ENCODE data around the gene KRT85.
A peak's percentile ranks its signal among the peaks of the same experiment; 100 is the strongest.

KRT85 gene

DNA sequence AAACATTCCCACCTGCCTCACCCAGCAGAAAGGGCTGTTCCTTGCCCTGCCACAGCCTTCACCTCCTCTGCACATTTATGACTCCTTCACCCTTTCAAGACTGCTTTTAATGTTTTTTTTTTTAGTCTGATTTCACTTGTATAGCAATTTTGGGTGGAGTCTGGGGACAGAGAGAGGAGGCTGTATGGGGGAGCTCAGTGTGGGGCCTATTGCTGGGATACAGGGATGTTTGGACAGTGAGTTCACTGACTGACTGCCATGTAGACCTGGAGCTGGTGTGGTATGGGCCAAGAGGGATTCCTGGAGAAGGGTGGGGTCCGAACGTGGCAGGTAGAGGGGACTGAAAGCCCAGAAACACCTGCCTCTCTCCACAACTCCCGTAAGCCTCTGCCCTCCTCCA lies 1.9 kb upstream of the KRT85 start:
- DNase-seq (ENCODE audit: insufficient read length, low spot score) (no peak), FAIRE-seq (no peak)

DNA sequence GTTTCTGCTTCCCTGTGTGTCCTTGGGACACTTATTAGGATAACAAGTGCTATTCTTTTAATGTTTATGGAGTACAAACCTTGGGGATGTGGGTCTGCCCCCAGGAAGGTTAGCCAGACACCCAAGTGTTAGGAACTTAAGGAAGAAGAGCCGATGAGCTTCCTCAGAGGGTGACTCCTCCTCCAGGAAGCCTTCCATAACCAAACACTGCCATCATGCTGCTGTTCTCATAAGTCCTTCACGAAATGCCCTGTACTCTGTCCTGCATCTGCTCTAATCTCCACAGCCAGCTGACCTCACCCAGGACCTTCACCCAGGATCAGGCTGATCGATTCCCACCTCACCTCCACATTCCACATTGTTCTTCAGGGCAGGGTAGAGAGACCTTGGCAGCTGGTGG lies 1.2 kb upstream of the KRT85 start:
- DNase-seq (ENCODE audit: insufficient read length, low spot score) (no peak), FAIRE-seq (no peak)

DNA sequence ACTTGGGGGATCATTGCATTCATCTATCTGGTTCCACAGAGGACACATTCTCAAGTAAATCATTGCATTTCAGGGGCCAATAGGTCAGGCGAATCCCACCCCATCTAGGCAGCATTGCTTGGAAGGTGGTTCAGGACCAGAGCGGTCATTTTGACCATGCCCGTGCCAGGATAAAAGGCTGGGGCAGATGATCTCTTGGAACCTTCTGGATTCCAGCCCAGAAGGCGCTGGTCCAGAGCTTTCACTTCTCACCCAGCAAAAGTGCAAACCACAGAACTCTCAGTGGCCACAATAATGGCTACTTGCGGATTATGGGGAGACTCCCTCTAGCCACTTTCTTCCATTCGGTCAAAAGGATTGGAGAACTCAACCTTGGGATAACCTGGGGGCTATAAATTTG lies 595 bp upstream of the KRT85 start:
- FAIRE-seq (no peak), DNase-seq (ENCODE audit: insufficient read length, low spot score) (no peak)

- no peak for FAIRE-seq
- no peak for DNase-seq (ENCODE audit: insufficient read length, low spot score)
Observed at GRCh38 chr12:52364901-52365489, 2.3 kb downstream of the KRT85 start.

GRCh38 chr12:52364061-52364460 lies 3.2 kb downstream of the KRT85 start:
- no peak for FAIRE-seq
- no peak for DNase-seq (ENCODE audit: insufficient read length, low spot score)

DNA sequence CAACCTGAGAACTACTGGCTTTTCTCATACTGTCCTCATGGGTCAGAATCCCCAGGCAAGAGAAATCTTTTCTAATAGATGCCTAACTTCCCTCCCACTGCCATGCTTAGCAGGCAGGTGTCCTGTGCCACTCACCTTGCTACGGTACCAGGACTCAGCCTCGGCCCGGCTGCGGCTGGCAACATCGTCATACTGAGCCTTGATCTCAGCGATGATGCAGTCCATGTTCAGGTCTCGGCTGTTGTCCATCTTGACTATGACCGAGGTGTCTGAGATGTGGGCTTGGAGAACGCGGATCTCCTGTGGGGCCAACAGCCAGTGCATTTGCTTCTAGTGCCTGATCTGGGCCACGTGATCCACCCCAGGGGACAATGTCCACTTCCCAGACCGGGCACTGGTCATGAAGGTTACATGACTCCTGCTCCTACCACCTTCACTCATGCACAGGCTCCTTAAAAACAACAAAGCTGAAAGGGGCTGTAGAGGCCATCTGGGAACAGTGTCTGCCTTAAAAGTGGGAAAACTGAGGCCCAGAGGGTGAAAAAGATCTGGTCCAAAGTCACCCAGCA lies 4.1 kb downstream of the KRT85 start:
- FAIRE-seq (no peak), DNase-seq (ENCODE audit: insufficient read length, low spot score) (no peak)

DNA sequence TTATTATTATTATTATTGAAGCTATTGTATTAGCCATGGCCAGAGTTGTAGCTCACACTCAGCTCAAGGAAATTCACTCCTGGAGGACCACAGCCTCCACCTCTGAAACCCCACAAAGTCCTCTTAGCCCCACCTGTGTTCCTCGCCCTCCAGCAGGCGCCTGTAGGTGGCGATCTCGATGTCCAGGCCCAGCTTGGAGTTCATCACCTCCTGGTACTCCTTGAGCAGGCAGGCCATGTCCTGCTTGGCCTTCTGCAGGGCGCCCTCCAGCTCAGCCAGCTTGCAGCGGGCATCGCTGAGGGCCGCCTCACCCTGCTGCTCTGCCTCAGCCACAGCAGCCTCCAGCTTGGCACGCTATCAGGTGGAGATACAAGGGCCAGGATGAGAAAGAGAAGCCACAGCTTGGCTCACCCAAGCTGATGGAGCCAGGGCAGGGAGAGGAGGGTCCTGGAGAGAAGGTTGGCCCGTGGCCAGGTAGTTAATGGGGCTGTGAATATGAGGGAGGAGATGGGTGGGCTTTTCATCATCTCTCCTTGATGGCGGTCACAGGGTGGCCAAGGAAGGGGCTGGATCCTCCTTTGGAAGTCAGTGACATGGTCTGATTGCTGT lies 5.1 kb downstream of the KRT85 start:
- DNase-seq (ENCODE audit: insufficient read length, low spot score) (no peak), FAIRE-seq (no peak)

GRCh38 chr12:52361553-52361952 lies 5.7 kb downstream of the KRT85 start:
- DNase-seq (ENCODE audit: insufficient read length, low spot score) = no peak
- no peak for FAIRE-seq

DNA sequence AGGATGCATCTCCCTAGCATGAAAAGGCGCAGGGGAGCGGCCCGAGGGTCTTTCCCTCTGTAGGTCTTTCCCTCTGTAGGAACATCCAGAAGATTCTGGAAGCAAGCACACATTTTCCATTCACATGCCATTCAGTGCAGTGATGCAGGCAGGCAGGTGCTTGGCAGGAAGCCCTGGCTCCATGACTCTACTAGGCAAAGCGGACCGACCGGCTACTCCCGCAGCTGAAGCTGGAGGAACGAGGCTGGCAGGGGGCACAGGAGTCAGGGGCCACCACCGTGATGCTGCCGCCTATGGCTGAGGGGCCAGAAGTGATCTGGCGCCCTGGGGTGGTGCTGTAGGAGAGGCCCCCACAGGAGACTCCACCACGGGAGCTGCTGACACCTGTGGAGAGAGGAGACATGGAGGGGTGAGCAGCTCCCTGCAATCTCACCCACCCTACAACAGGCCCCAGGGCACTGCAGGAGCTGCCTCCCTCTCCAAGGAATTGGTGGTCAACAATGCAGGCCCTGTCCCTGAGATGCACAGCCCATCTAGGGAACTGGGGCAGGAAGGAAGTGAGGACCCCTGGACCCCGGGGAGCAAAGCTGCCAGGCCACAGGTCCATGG lies 6.5 kb downstream of the KRT85 start:
- DNase-seq (ENCODE audit: insufficient read length, low spot score) = no peak
- no peak for FAIRE-seq

- FAIRE-seq (no peak), DNase-seq (ENCODE audit: insufficient read length, low spot score) (no peak)
Observed at GRCh38 chr12:52360106-52360662, 7.1 kb downstream of the KRT85 start.

GRCh38 chr12:52359621-52360061 lies 7.6 kb downstream of the KRT85 start:
- no peak for FAIRE-seq
- DNase-seq (ENCODE audit: insufficient read length, low spot score) = no peak

- FAIRE-seq = peak; percentile 86
- DNase-seq (ENCODE audit: insufficient read length, low spot score) = peak; percentile 92
Observed at GRCh38 chr12:52358575-52359350, 8.5 kb downstream of the KRT85 start.

- no peak for FAIRE-seq
Observed at GRCh38 chr12:52356762-52357580, 10.3 kb downstream of the KRT85 start.

DNA sequence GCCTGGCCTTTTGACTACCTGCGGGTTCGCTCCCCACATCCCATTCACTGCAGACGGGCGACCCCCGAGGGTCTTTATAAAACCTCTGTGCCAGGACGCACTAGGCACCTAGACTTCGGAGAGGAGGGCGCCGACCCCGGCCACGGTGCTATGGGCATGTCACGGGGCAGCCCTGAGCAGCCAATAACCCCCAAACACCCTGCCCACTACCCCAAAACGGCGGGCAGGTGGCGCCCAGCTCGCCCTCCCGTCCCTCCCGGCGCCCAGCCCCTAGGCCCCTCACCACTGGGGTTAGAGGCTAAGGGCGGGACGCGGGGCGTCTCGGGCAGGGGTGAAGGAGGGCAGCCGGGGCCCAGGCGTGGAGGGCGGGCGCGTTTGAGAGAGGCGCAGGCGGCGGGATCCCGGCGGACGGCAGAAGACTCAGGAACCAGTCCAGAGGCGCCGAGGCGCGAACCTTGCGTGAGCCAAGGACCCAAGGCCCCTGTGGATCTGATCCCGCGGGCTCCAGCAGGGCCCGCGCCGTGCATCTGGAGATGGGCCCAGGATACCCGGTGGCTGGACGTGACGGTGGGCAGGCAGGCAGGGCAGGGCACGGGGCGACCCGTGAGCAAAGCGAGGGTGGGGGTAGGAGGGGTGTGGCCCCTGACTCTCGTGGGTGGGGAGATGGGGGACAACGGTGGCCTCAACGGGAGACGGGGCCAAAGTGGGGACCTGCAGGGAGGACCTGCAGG lies 11.1 kb downstream of the KRT85 start:
- FAIRE-seq = no peak
- no peak for DNase-seq (ENCODE audit: insufficient read length, low spot score)

More at GRCh38 chr12:52356762-52357580, 10.3 kb downstream of the KRT85 start:
- DNase-seq (ENCODE audit: insufficient read length, low spot score) = no peak

GRCh38 chr12:52355176-52355575 lies 12.1 kb downstream of the KRT85 start:
- DNase-seq (ENCODE audit: insufficient read length, low spot score) (no peak), FAIRE-seq (no peak)

DNA sequence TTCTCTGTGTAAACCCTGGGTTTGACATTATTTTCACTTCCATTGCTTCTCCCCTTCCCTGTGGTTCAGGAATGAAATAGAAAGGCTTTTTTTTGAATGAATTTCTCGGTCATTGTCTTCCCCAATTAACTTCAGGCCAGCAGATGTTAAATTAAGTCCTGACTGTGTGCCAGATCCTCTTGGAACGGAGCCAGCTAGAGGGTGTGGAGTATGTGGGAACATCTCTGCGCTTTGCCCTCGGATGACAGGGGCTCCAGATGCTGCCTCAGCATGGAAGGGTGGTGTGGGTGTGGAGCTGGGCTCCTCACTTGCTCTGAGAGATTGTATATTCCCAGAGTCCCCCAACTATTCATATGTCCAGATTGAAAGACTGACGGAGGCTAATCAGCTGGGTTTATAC lies 13.1 kb downstream of the KRT85 start:
- DNase-seq (ENCODE audit: insufficient read length, low spot score) (no peak), FAIRE-seq (no peak)

- FAIRE-seq (no peak), DNase-seq (ENCODE audit: insufficient read length, low spot score) (no peak)
Observed at GRCh38 chr12:52353766-52354165, 13.5 kb downstream of the KRT85 start.

DNA sequence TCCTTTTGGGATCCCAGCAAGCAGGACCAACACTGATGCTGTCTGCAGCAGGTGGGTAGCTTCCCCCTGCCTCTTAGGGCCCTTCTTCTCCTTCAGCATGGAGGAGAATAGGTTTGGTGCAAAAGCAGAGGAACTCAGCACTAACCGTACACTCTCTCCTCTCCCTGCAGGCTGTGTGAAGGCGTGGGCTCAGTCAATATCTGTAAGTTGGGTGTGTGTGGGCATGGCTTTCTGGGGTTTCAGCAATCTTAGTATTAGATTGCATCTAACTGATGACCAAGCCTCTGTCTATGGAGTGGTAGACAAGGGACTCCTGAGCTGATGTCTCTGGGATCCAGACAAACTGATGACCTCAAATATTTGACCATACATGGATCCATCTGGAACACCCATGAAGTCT lies 14.3 kb downstream of the KRT85 start:
- FAIRE-seq = no peak
- no peak for DNase-seq (ENCODE audit: insufficient read length, low spot score)

Data from GM19239 (cell line).